H1 (cell line): ENCODE data around the gene QRICH2. TPM values are rescaled to one million over a fixed set of nuclear protein-coding genes. Genes with fewer than 3 reads are reported as not detected.

Experiments used
- CHD7 ChIP-seq: fragments of 300-600 bp; sonication (generic); IDR thresholded peaks from 2 replicates; pipeline ENCODE4 v1.7.1; 2012; ENCODE audit warnings: low read length, moderate library complexity, mild to moderate bottlenecking, inconsistent platforms; ENCODE audit not compliant: insufficient replicate concordance
- CTCF ChIP-seq, 3 experiments: IDR thresholded peaks; 1 replicate in 2 of 3; 2 replicates in 1 of 3; pipeline versions ENCODE4 v1.5.1 to v1.6.1; 2011; ENCODE audit warnings: low read length in 3 of 3, mild to moderate bottlenecking in 3 of 3, inconsistent platforms in 2 of 3, low read depth in 1 of 3, moderate library complexity in 1 of 3; ENCODE audit not compliant: insufficient read depth in 1 of 3; ENCODE audit errors: control extremely low read depth in 1 of 3
- KDM1A ChIP-seq: fragments of 200-600, 300-600 bp; sonication (generic); IDR thresholded peaks from 2 replicates; pipeline ENCODE4 v1.7.1; 2016; ENCODE audit warnings: mild to moderate bottlenecking, low read length, borderline replicate concordance
- KDM4A ChIP-seq: IDR thresholded peaks from one replicate; pipeline ENCODE4 v1.7.1; 2012; ENCODE audit warnings: low read depth, mild to moderate bottlenecking, moderate library complexity, low read length, inconsistent platforms; ENCODE audit not compliant: severe bottlenecking
- NRF1 ChIP-seq: IDR thresholded peaks from 2 replicates; pipeline ENCODE4 v1.6.1; 2011; ENCODE audit warnings: mild to moderate bottlenecking, low read depth, low read length, improper control_type of control experiment
- SIN3A ChIP-seq, 2 experiments: IDR thresholded peaks in 1 of 2; conservative IDR thresholded peaks in 1 of 2; 2 replicates each; pipeline ENCODE4 v1.6.1; 2011 to 2012; ENCODE audit warnings: low read length in 2 of 2, improper control_type of control experiment in 1 of 2, low read depth in 1 of 2, mild to moderate bottlenecking in 1 of 2
- ZNF274 ChIP-seq: IDR thresholded peaks from 2 replicates; pipeline ENCODE4 v1.7.0; 2012; ENCODE audit warnings: low read length, borderline replicate concordance; ENCODE audit errors: extremely low read depth
- polyA plus RNA-seq, 7 experiments: library from polyadenylated mRNA; depleted of rRNA in 3 of 7; stranded (reverse) in 5 of 7; unstranded in 2 of 7; fragments of >200 nt in 5 of 7; fragments of 200-250 nt in 2 of 7; gene quantifications; 1 replicate in 5 of 7; 2 replicates in 1 of 7; 4 replicates in 1 of 7; pipeline versions ENCODE4 v1.2.1 to v1.2.3, GENCODE V29; 2011 to 2013; ENCODE audit warnings: missing spikeins in 2 of 7, mixed read lengths in 2 of 7
- total RNA-seq: library from RNA; stranded (reverse); fragmentation: NEBNext Ultra II Directional; extraction: Animal tissue kit (Norgen Biotek cat#: 25700); gene quantifications from 2 replicates; pipeline ENCODE4 v1.2.1, GENCODE V29; 2021

The QRICH2 gene
- total and polyA plus RNA-seq, 2 of the 8 experiments (the other 6 are each of a cell fraction or from before 2014, with no cell fraction given) = 2.8 to 3.8 TPM

- TF ChIP-seq CHD7 (no peak), KDM1A (0 out of 2 replicates have a peak, but pooled peaks have one; percentile 44), KDM4A (peak; percentile 79), SIN3A (conservative IDR thresholded peaks at IDR 0.05 in 1 of 2, IDR thresholded peaks at IDR 0.05 in 1 of 2; ENCODE audit: low read depth in 1 of 2, low read length in 2 of 2) (no peak), NRF1 (no peak), CTCF (IDR thresholded peaks at IDR 0.05; ENCODE audit: control extremely low read depth in 1 of 3, insufficient read depth in 1 of 3, low read depth in 1 of 3, low read length in 3 of 3) (no peak), ZNF274 (no peak)
These were observed 68.4 kb downstream of the QRICH2 start (continued) for GRCh38 chr17:76239538-76240274.
